ENCODE measurements around the gene BMP3.

Gene BMP3

DNA sequence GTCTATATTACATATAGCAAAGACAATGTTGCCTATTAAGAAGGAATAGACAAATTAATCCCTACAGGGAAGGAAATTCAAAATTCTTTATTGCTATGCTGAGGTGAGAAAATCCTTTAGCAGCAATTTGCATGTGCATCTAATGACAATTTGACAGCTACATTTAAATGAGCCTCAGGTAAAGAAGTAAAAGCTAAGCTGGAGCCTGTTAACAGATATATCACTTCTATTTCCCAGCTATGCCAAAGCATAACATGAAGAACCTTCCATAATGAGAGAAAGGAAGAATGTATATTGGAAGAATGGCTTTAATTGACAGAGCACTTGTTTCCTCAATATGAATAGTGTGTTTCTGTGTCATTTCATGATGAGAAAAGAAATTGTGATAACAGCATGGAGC, 71.6 kb downstream of the BMP3 start:
- DNase-seq (ENCODE audit: extremely low spot score), result no peak
- no peak for TF ChIP-seq ZNF384 (IDR thresholded peaks at IDR 0.05)
- TF ChIP-seq SUZ12 (IDR thresholded peaks at IDR 0.05), result no peak
- no peak for TF ChIP-seq HDGF (IDR thresholded peaks at IDR 0.05; ENCODE audit: borderline replicate concordance)
- no peak for TF ChIP-seq FOXK2 (IDR thresholded peaks at IDR 0.05)
- TF ChIP-seq ARNT (IDR thresholded peaks at IDR 0.05), result no peak
- no peak for TF ChIP-seq BHLHE40 (IDR thresholded peaks at IDR 0.05; ENCODE audit: borderline replicate concordance)
- TF ChIP-seq TARDBP (IDR thresholded peaks at IDR 0.05), result no peak
- ChIA-PET POLR2A (no interaction called here), CTCF (no interaction called here)

GRCh38 chr4:81106150-81106549, 75.6 kb downstream of the BMP3 start:
- no peak for DNase-seq (ENCODE audit: extremely low spot score)
- POLR2A ChIA-PET, result no interaction called here

More at GRCh38 chr4:81106150-81106549, 75.6 kb downstream of the BMP3 start:
- TF ChIP-seq L3MBTL2 (conservative IDR thresholded peaks at IDR 0.05), result no peak
- TF ChIP-seq SUZ12 (IDR thresholded peaks at IDR 0.05), result no peak
- no peak for TF ChIP-seq ZNF384 (IDR thresholded peaks at IDR 0.05)
- TF ChIP-seq FOXA1 (IDR thresholded peaks at IDR 0.05), result no peak
- TF ChIP-seq ELF4 (IDR thresholded peaks at IDR 0.05), result no peak
- no peak for TF ChIP-seq FOXK2 (IDR thresholded peaks at IDR 0.05)
- TF ChIP-seq TARDBP (IDR thresholded peaks at IDR 0.05), result no peak
- TF ChIP-seq CTBP1 (IDR thresholded peaks at IDR 0.05; ENCODE audit: borderline replicate concordance), result no peak
- no peak for TF ChIP-seq NFRKB (IDR thresholded peaks at IDR 0.05)
- TF ChIP-seq ARNT (IDR thresholded peaks at IDR 0.05), result no peak
- TF ChIP-seq, protein P1, sequence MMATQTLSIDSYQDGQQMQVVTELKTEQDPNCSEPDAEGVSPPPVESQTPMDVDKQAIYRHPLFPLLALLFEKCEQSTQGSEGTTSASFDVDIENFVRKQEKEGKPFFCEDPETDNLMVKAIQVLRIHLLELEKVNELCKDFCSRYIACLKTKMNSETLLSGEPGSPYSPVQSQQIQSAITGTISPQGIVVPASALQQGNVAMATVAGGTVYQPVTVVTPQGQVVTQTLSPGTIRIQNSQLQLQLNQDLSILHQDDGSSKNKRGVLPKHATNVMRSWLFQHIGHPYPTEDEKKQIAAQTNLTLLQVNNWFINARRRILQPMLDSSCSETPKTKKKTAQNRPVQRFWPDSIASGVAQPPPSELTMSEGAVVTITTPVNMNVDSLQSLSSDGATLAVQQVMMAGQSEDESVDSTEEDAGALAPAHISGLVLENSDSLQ (IDR thresholded peaks at IDR 0.05), result no peak
- TF ChIP-seq LEF1 (IDR thresholded peaks at IDR 0.05; ENCODE audit: borderline replicate concordance), result no peak
- CTCF ChIA-PET, result no interaction called here

Measured in HEK293T (cell line).